HG03095 (cell line): Measurements from ENCODE around the gene ZNF57.
"Not testable (repeated sequence)": the region's sequence is repeated elsewhere in the genome, so short reads cannot be mapped to it uniquely, and the experiment has no call there.

ENCODE experiments used
- ATAC-seq: cut with Tn5 transposase; IDR thresholded peaks from one replicate; pipeline ENCODE4 v1.9.1; 2021; ENCODE audit warnings: moderate library complexity; ENCODE audit not compliant: unreplicated experiment

The ZNF57 gene

GRCh38 chr19:2890531-2890930 is 10.2 kb upstream of the ZNF57 start:
- not testable (repeated sequence) for ATAC-seq

- no peak for ATAC-seq
These were observed 4.0 kb upstream of the ZNF57 start for GRCh38 chr19:2896694-2897093.

GRCh38 chr19:2902590-2903218 is 2.0 kb downstream of the ZNF57 start:
- no peak for ATAC-seq

- ATAC-seq = not testable (repeated sequence)
These were observed 2.6 kb downstream of the ZNF57 start for GRCh38 chr19:2903326-2903725.

- ATAC-seq = no peak
These were observed 5.3 kb downstream of the ZNF57 start for GRCh38 chr19:2905918-2906519.

GRCh38 chr19:2906631-2907195 is 6.0 kb downstream of the ZNF57 start:
- no peak for ATAC-seq

- no peak for ATAC-seq
These were observed 11.6 kb downstream of the ZNF57 start for GRCh38 chr19:2912306-2912705.

- ATAC-seq = no peak
These were observed 16.8 kb downstream of the ZNF57 start for GRCh38 chr19:2917275-2918184.

- no peak for ATAC-seq
These were observed 22.3 kb downstream of the ZNF57 start for GRCh38 chr19:2922987-2923386.

- no peak for ATAC-seq
These were observed 22.8 kb downstream of the ZNF57 start for GRCh38 chr19:2923510-2923909.

- no peak for ATAC-seq
These were observed 25.8 kb downstream of the ZNF57 start for GRCh38 chr19:2926341-2927031.

- no peak for ATAC-seq
These were observed 26.3 kb downstream of the ZNF57 start for GRCh38 chr19:2927032-2927430.

- ATAC-seq = no peak
These were observed 32.8 kb downstream of the ZNF57 start for GRCh38 chr19:2933490-2933910.

- not testable (repeated sequence) for ATAC-seq
These were observed 35.1 kb downstream of the ZNF57 start for GRCh38 chr19:2935863-2936262.

GRCh38 chr19:2942928-2943640 is 42.4 kb downstream of the ZNF57 start:
- ATAC-seq = no peak

GRCh38 chr19:2944403-2944774 is 43.7 kb downstream of the ZNF57 start:
- no peak for ATAC-seq

- peak; percentile 87 for ATAC-seq
These were observed 44.2 kb downstream of the ZNF57 start, which contains the start of gene ZNF77 for GRCh38 chr19:2944775-2945574. TSS of gene ZNF77 (minus strand) at chr19:2944971. CDS start at chr19:2944840, 131 bp downstream.

GRCh38 chr19:2945575-2946184 is 45.0 kb downstream of the ZNF57 start:
- no peak for ATAC-seq

GRCh38 chr19:2949939-2950285 is 49.2 kb downstream of the ZNF57 start:
- no peak for ATAC-seq
